Activated B cell treated with CpG ODN at 0.5 μM for 24 hours (primary cell): ENCODE measurements around the gene RAB4B. TPM values are rescaled to one million over a fixed set of nuclear protein-coding genes. Genes with fewer than 3 reads are reported as not detected.

ENCODE experiments used
- ATAC-seq: fragments of 200-7000 bp; cut with Tn5 transposase; one replicate; pipeline ENCODE4 v1.10.0; 2021; ENCODE audit warnings: low read depth, mild to moderate bottlenecking, moderate library complexity
- CTCF ChIA-PET: fragments of 350-600 bp; sonication (Branson Sonifier 250); formaldehyde crosslinking; loops from one replicate; lab custom pipeline; 2021; ENCODE audit warnings: antibody characterized with exemption; lab: Charles Lee
- POLR2A ChIA-PET: fragments of 350-600 bp; sonication (Branson Sonifier 250); formaldehyde crosslinking; loops from one replicate; lab custom pipeline; 2021; ENCODE audit warnings: antibody characterized with exemption; lab: Charles Lee
- DNase-seq: peaks from one replicate; pipeline ENCODE4 v3.0.0; 2022
- H3K27ac Mint-ChIP-seq: one replicate; pipeline ENCODE4 v1.8.0; 2020; ENCODE audit warnings: mixed read lengths
- H3K27me3 Mint-ChIP-seq: one replicate; pipeline ENCODE4 v1.8.0; 2021; ENCODE audit warnings: mixed read lengths
- H3K36me3 Mint-ChIP-seq: one replicate; pipeline ENCODE4 v1.8.0; 2021; ENCODE audit warnings: low read depth, mixed read lengths
- H3K4me1 Mint-ChIP-seq: one replicate; pipeline ENCODE4 v1.8.0; 2021; ENCODE audit warnings: mixed read lengths
- H3K4me3 Mint-ChIP-seq: one replicate; pipeline ENCODE4 v1.8.0; 2020; ENCODE audit warnings: mild to moderate bottlenecking, mixed read lengths
- H3K9me3 Mint-ChIP-seq: one replicate; pipeline ENCODE4 v1.8.0; 2020; ENCODE audit warnings: mixed read lengths
- CTCF ChIP-seq: fragments of 200-600 bp; IDR thresholded peaks from one replicate; pipeline ENCODE4 v1.8.0; 2022; ENCODE audit warnings: antibody characterized with exemption, mild to moderate bottlenecking
- intact Hi-C: fragments of 100-400 bp; cut with micrococcal nuclease; formaldehyde crosslinking; loops from one replicate; pipeline ENCODE4 v1.15.1; 2024
- total RNA-seq: library from RNA; stranded (reverse); gene quantifications from 2 replicates; pipeline ENCODE4 v1.2.3, GENCODE V29; 2022

Gene RAB4B
- total RNA-seq, 1 donor from 2014 or later = 98.1 TPM

- peaks cover 39% of the 10 kb centered on the region for H3K36me3 Mint-ChIP-seq
- peaks cover 74% of the 10 kb centered on the region for H3K4me1 Mint-ChIP-seq
- H3K4me3 Mint-ChIP-seq = peak overlapping the region; percentile 98
- H3K27ac Mint-ChIP-seq = peak overlapping the region; percentile 99
- DNase-seq = no peak
- no peaks in the 10 kb centered on the region for H3K9me3 Mint-ChIP-seq
- H3K27me3 Mint-ChIP-seq = no peaks in the 10 kb centered on the region
- ChIA-PET POLR2A (interaction anchor here (0.6 to 6.7 kb wide), 46 partner anchors 9 to 1929 kb away, joined by 3 to 351 read pairs (median 8); partner anchors contain the start of genes ACTMAP, AKT2, B9D2 and C19orf47), CTCF (interaction anchor here (1.5 to 4.1 kb wide), 5 partner anchors 20 to 114 kb away, joined by 3 to 25 read pairs (median 18); partner anchors contain the start of genes ACTMAP, EGLN2 and SNRPA)
- no peak for TF ChIP-seq CTCF
- no peak for ATAC-seq
- intact Hi-C loops = loop anchor here (1.0 to 10.0 kb wide), 9 partner anchors 21 to 1177 kb away; partner anchors contain the start of genes ACTMAP, AKT2 and RABAC1
Observed at GRCh38 chr19:40777645-40777936, 456 bp upstream of the RAB4B start.

- Mint-ChIP-seq H3K27me3 (no peaks in the 10 kb centered on the region), H3K36me3 (peaks cover 47% of the 10 kb centered on the region), H3K4me1 (peaks cover 69% of the 10 kb centered on the region), H3K4me3 (peak overlapping the region; percentile 98), H3K9me3 (no peaks in the 10 kb centered on the region), H3K27ac (peak overlapping the region; percentile 99)
- no peak for TF ChIP-seq CTCF
- ChIA-PET CTCF (interaction anchor here (0.5 to 4.1 kb wide), 7 partner anchors 19 to 116 kb away, joined by 3 to 25 read pairs (median 9); partner anchors contain the start of genes ACTMAP, EGLN2 and SNRPA), POLR2A (interaction anchor here (0.6 to 6.7 kb wide), 34 partner anchors 9 to 945 kb away, joined by 3 to 351 read pairs (median 10); partner anchors contain the start of genes ACTMAP, C19orf47, COQ8B and DYRK1B)
- intact Hi-C loops = loop anchor here (1.0 to 10.0 kb wide), 5 partner anchors 88 to 1176 kb away; partner anchors contain the start of genes AKT2, NUMBL and RABAC1
- ATAC-seq (no peak), DNase-seq (no peak)
Observed at GRCh38 chr19:40778706-40779284, 748 bp downstream of the RAB4B start.

GRCh38 chr19:40780582-40780981 is 2.5 kb downstream of the RAB4B start:
- CTCF ChIA-PET = no interaction called here
- ATAC-seq (no peak), DNase-seq (no peak)
- H3K27me3 Mint-ChIP-seq = no peaks in the 10 kb centered on the region
- intact Hi-C loops = no loop called here
- no peak overlapping the region for H3K27ac Mint-ChIP-seq
- H3K36me3 Mint-ChIP-seq = peaks cover 60% of the 10 kb centered on the region
- POLR2A ChIA-PET = interaction anchor here (6.5 to 6.7 kb wide), 2 partner anchors 19 to 28 kb away, joined by 287 to 351 read pairs; partner anchors contain the start of genes ACTMAP, EGLN2 and SNRPA
- no peaks in the 10 kb centered on the region for H3K9me3 Mint-ChIP-seq
- no peak overlapping the region for H3K4me3 Mint-ChIP-seq
- no peak for TF ChIP-seq CTCF
- peaks cover 52% of the 10 kb centered on the region for H3K4me1 Mint-ChIP-seq

- H3K27ac Mint-ChIP-seq = peak overlapping the region; percentile 8
Observed at GRCh38 chr19:40781140-40781539, 3.1 kb downstream of the RAB4B start.

More at GRCh38 chr19:40781140-40781539, 3.1 kb downstream of the RAB4B start:
- peaks cover 48% of the 10 kb centered on the region for H3K4me1 Mint-ChIP-seq
- H3K36me3 Mint-ChIP-seq = peaks cover 63% of the 10 kb centered on the region
- DNase-seq = no peak
- no peaks in the 10 kb centered on the region for H3K9me3 Mint-ChIP-seq
- no peak for TF ChIP-seq CTCF
- no peak overlapping the region for H3K4me3 Mint-ChIP-seq
- CTCF ChIA-PET = interaction anchor here (0.6 kb wide), 1 partner anchor 94 kb away, joined by 4 read pairs; no protein-coding TSS in a partner anchor
- no peak for ATAC-seq
- no peaks in the 10 kb centered on the region for H3K27me3 Mint-ChIP-seq
- intact Hi-C loops = no loop called here
- POLR2A ChIA-PET = interaction anchor here (0.7 kb wide), 2 partner anchors 35 to 519 kb away, joined by 3 to 8 read pairs; no protein-coding TSS in a partner anchor
